ENCODE data around the gene TMPRSS4.

Gene TMPRSS4

GRCh38 chr11:118086913-118087768, 10.3 kb downstream of the TMPRSS4 start, which contains the start of gene SMIM35:
TSS of gene SMIM35 (minus strand) at chr11:118086963. CDS start at chr11:118086757, 206 bp downstream.
- no peak within 1 kb of the TSS for H2AFZ ChIP-seq

GRCh38 chr11:118087931-118088330, 11.1 kb downstream of the TMPRSS4 start:
- Histone ChIP-seq H3K4me1 (no peaks in the 10 kb centered on the region), H3K9ac (no peak overlapping the region), H3K4me2 (ENCODE audit: low read length) (no peak overlapping the region), H3K79me2 (no peaks in the 10 kb centered on the region), H3K36me3 (ENCODE audit: control insufficient read depth, insufficient read depth, low read length) (no peaks in the 10 kb centered on the region), H3K9me3 (ENCODE audit: control insufficient read depth, low read length) (no peaks in the 10 kb centered on the region), H3K4me3 (ENCODE audit: low read depth, low read length) (no peak overlapping the region), H3K27me3 (ENCODE audit: control insufficient read depth, insufficient read depth, low read length) (no peaks in the 10 kb centered on the region), H3K27ac (no peak overlapping the region), H2AFZ (no peak overlapping the region)
- no peak for TF ChIP-seq CTCF (IDR thresholded peaks at IDR 0.05)

More at GRCh38 chr11:118086913-118087768, 10.3 kb downstream of the TMPRSS4 start, which contains the start of gene SMIM35:
- Histone ChIP-seq H3K4me2 (ENCODE audit: low read length) (no peak within 1 kb of the TSS), H3K79me2 (no peaks in the 10 kb centered on the region), H3K27me3 (ENCODE audit: control insufficient read depth, insufficient read depth, low read length) (no peaks in the 10 kb centered on the region), H3K4me3 (ENCODE audit: low read depth, low read length) (no peak within 1 kb of the TSS), H3K9ac (no peak within 1 kb of the TSS), H3K4me1 (no peaks in the 10 kb centered on the region), H3K36me3 (ENCODE audit: control insufficient read depth, insufficient read depth, low read length) (no peaks in the 10 kb centered on the region), H3K9me3 (ENCODE audit: control insufficient read depth, low read length) (no peaks in the 10 kb centered on the region), H3K27ac (no peak within 1 kb of the TSS)
- TF ChIP-seq CTCF (IDR thresholded peaks at IDR 0.05): no peak

- no peaks in the 10 kb centered on the region for H3K79me2 ChIP-seq
- no peaks in the 10 kb centered on the region for H3K4me1 ChIP-seq
- no peak overlapping the region for H2AFZ ChIP-seq
- no peak overlapping the region for H3K4me3 ChIP-seq (ENCODE audit: low read depth, low read length)
- H3K9ac ChIP-seq: no peak overlapping the region
- H3K4me2 ChIP-seq (ENCODE audit: low read length): no peak overlapping the region
- no peak for TF ChIP-seq CTCF (IDR thresholded peaks at IDR 0.05)
- no peaks in the 10 kb centered on the region for H3K27me3 ChIP-seq (ENCODE audit: control insufficient read depth, insufficient read depth, low read length)
- H3K36me3 ChIP-seq (ENCODE audit: control insufficient read depth, insufficient read depth, low read length): no peaks in the 10 kb centered on the region
- H3K27ac ChIP-seq: no peak overlapping the region
- H3K9me3 ChIP-seq (ENCODE audit: control insufficient read depth, low read length): no peaks in the 10 kb centered on the region
These were observed 11.7 kb downstream of the TMPRSS4 start for GRCh38 chr11:118088531-118088930.

DNA sequence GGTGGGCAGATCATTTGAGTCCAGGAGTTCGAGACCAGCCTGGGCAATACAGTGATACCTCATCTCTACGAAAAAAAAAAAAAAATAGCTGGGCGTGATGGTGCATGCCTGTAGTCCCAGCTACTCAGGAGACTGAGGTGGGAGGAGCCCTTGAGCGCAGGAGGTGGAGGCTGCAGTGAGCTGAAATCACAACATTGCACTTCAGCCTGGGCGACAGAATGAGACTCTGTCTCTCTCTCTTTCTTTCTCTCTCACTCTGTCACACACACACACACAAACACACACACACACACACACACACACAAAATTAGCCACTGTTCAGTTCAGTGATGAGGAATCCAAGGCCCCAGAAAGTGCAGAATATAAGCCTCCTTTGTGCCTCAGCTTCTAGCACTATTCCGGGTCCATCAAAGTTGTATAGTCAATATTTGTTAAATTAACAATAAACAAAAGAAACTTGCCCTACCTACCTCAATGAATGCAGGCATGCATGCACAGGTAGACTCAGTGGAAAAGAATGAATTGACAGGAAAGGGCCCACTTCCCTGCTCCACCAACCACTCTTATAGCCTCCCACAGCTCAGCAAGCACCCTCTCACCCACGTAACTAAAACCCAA, 13.8 kb downstream of the TMPRSS4 start:
- no peak overlapping the region for H3K27ac ChIP-seq
- TF ChIP-seq CTCF (IDR thresholded peaks at IDR 0.05): no peak
- H3K36me3 ChIP-seq (ENCODE audit: control insufficient read depth, insufficient read depth, low read length): no peaks in the 10 kb centered on the region
- H3K4me3 ChIP-seq (ENCODE audit: low read depth, low read length): no peak overlapping the region
- H2AFZ ChIP-seq: no peak overlapping the region
- H3K4me1 ChIP-seq: no peaks in the 10 kb centered on the region
- H3K9me3 ChIP-seq (ENCODE audit: control insufficient read depth, low read length): no peaks in the 10 kb centered on the region
- no peak overlapping the region for H3K9ac ChIP-seq
- H3K4me2 ChIP-seq (ENCODE audit: low read length): no peak overlapping the region
- no peaks in the 10 kb centered on the region for H3K79me2 ChIP-seq
- H3K27me3 ChIP-seq (ENCODE audit: control insufficient read depth, insufficient read depth, low read length): no peaks in the 10 kb centered on the region

Data from parathyroid adenoma (tissue), 2 donors.